Suprapubic skin (tissue), 4 donors: ENCODE data around the gene BCL7C.
"Not testable (repeated sequence)": the region's sequence is repeated elsewhere in the genome, so short reads cannot be mapped to it uniquely, and the experiment has no call there.

Source experiments
- EP300 ChIP-seq: sonication (generic); formaldehyde crosslinking; IDR thresholded peaks from one replicate; pipeline ENCODE4 v1.6.1; 2017; ENCODE audit warnings: antibody characterized with exemption
- POLR2A ChIP-seq, 2 donors: fragments of 450-650 bp; IDR thresholded peaks; one replicate each; pipeline ENCODE4 v1.6.1; 2017; ENCODE audit warnings: antibody characterized with exemption in 2 of 2, mild to moderate bottlenecking in 2 of 2, moderate library complexity in 2 of 2
- POLR2AphosphoS5 ChIP-seq, 3 donors: sonication (generic); formaldehyde crosslinking; IDR thresholded peaks; one replicate each; pipeline ENCODE4 v1.6.1; 2017; ENCODE audit warnings: antibody characterized with exemption in 3 of 3
- TF ChIP-seq, protein P1 (sequence below), 2 donors: fragments of 200-600 bp in 1 of 2; fragments of 450-650 bp in 1 of 2; sonication (generic) in 1 of 2; IDR thresholded peaks; one replicate each; pipeline ENCODE4 v1.5.1; 2016 to 2019; ENCODE audit warnings: antibody characterized with exemption in 2 of 2, mild to moderate bottlenecking in 1 of 2, moderate library complexity in 1 of 2

DNA sequence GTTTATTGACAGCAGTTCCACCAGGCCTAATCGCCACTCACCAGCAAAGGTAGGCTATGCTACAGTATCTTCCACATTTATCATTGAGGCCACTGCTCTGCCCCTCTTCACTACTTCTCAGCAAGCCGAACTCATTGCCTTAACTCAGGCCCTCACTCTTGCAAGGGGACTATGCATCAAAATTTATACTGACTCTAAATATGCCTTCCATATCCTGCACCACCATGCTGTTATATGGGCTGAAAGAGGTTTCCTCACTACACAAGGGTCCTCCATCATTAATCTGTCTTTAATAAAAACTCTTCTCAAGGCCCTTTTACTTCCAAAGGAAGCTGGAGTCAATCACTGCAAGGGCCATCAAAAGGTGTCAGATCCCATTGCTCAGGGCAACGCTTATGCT lies 30.7 kb downstream of the BCL7C start:
- TF ChIP-seq, protein P1, sequence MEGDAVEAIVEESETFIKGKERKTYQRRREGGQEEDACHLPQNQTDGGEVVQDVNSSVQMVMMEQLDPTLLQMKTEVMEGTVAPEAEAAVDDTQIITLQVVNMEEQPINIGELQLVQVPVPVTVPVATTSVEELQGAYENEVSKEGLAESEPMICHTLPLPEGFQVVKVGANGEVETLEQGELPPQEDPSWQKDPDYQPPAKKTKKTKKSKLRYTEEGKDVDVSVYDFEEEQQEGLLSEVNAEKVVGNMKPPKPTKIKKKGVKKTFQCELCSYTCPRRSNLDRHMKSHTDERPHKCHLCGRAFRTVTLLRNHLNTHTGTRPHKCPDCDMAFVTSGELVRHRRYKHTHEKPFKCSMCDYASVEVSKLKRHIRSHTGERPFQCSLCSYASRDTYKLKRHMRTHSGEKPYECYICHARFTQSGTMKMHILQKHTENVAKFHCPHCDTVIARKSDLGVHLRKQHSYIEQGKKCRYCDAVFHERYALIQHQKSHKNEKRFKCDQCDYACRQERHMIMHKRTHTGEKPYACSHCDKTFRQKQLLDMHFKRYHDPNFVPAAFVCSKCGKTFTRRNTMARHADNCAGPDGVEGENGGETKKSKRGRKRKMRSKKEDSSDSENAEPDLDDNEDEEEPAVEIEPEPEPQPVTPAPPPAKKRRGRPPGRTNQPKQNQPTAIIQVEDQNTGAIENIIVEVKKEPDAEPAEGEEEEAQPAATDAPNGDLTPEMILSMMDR (IDR thresholded peaks at IDR 0.05): not testable (repeated sequence)
- TF ChIP-seq EP300; POLR2AphosphoS5 (IDR thresholded peaks at IDR 0.05); POLR2A (IDR thresholded peaks at IDR 0.05): not testable (repeated sequence)
